H9 (cell line): Measurements from ENCODE around the gene DMD. TPM values are rescaled to one million over a fixed set of nuclear protein-coding genes. Genes with fewer than 3 reads are reported as not detected.

Experiments used
- DNase-seq: peaks from one replicate; pipeline ENCODE4 v3.0.0-alpha.2; 2017
- H2AFZ ChIP-seq: one replicate; pipeline ENCODE4 v1.6.1; 2013; ENCODE audit warnings: mild to moderate bottlenecking, low read length, control low read depth, moderate library complexity
- H2AK5ac ChIP-seq: 2 replicates; pipeline ENCODE4 v1.6.1; 2013; ENCODE audit warnings: low read length, control low read depth, mixed read lengths; ENCODE audit not compliant: insufficient read length
- H2BK120ac ChIP-seq: one replicate; pipeline ENCODE4 v1.6.1; 2013; ENCODE audit warnings: low read depth, mild to moderate bottlenecking, low read length, control low read depth, inconsistent platforms; ENCODE audit not compliant: poor library complexity, severe bottlenecking
- H2BK12ac ChIP-seq: 2 replicates; pipeline ENCODE4 v1.6.1; 2013; ENCODE audit warnings: low read length, control low read depth, mixed read lengths, low read depth; ENCODE audit not compliant: insufficient read length
- H2BK15ac ChIP-seq: 2 replicates; pipeline ENCODE4 v1.6.1; 2013; ENCODE audit warnings: low read depth, low read length, control low read depth
- H2BK20ac ChIP-seq: one replicate; pipeline ENCODE4 v1.6.1; 2013; ENCODE audit warnings: low read depth, mild to moderate bottlenecking, low read length, control low read depth, inconsistent platforms; ENCODE audit not compliant: poor library complexity, severe bottlenecking
- H2BK5ac ChIP-seq: 2 replicates; pipeline ENCODE4 v1.6.1; 2013; ENCODE audit warnings: low read length, control low read depth, mixed read lengths; ENCODE audit not compliant: insufficient read length
- H3K14ac ChIP-seq: 2 replicates; pipeline ENCODE4 v1.6.1; 2013; ENCODE audit warnings: low read length, control low read depth; ENCODE audit not compliant: insufficient read depth
- H3K18ac ChIP-seq: 2 replicates; pipeline ENCODE4 v1.6.1; 2013; ENCODE audit warnings: low read depth, mild to moderate bottlenecking, mixed read lengths, low read length, control low read depth; ENCODE audit not compliant: insufficient read length
- H3K23ac ChIP-seq: 2 replicates; pipeline ENCODE4 v1.6.1; 2013; ENCODE audit warnings: low read length, control low read depth, mixed read lengths, low read depth; ENCODE audit not compliant: insufficient read length
- H3K23me2 ChIP-seq: 2 replicates; pipeline ENCODE4 v1.6.1; 2013; ENCODE audit warnings: low read depth, mild to moderate bottlenecking, mixed read lengths, low read length, control low read depth; ENCODE audit not compliant: insufficient read length, poor library complexity, severe bottlenecking
- H3K27ac ChIP-seq: 2 replicates; pipeline ENCODE4 v1.5.1; 2013; ENCODE audit warnings: low read length, control low read depth, mixed read lengths, low read depth; ENCODE audit not compliant: insufficient read length
- H3K27me3 ChIP-seq: 2 replicates; pipeline ENCODE4 v1.6.1; 2013; ENCODE audit warnings: low read length, control low read depth, inconsistent platforms; ENCODE audit not compliant: insufficient read depth
- H3K4ac ChIP-seq: 2 replicates; pipeline ENCODE4 v1.6.1; 2013; ENCODE audit warnings: low read depth, mild to moderate bottlenecking, control low read depth, inconsistent platforms, low read length, moderate library complexity
- H3K4me1 ChIP-seq: 2 replicates; pipeline ENCODE4 v1.6.1; 2013; ENCODE audit warnings: low read length, control low read depth, inconsistent platforms; ENCODE audit not compliant: insufficient read depth
- H3K4me2 ChIP-seq: 2 replicates; pipeline ENCODE4 v1.6.1; 2013; ENCODE audit warnings: low read length, control low read depth, mixed read lengths; ENCODE audit not compliant: insufficient read length, insufficient read depth
- H3K56ac ChIP-seq: 2 replicates; pipeline ENCODE4 v1.6.1; 2013; ENCODE audit warnings: low read depth, mild to moderate bottlenecking, mixed read lengths, low read length, control low read depth; ENCODE audit not compliant: insufficient read length
- H3K79me1 ChIP-seq: 2 replicates; pipeline ENCODE4 v1.6.1; 2013; ENCODE audit warnings: low read depth, mild to moderate bottlenecking, moderate library complexity, low read length, control low read depth, inconsistent platforms; ENCODE audit not compliant: insufficient read depth, poor library complexity, severe bottlenecking
- H3K79me2 ChIP-seq: 2 replicates; pipeline ENCODE4 v1.6.1; 2013; ENCODE audit warnings: low read length, control low read depth, inconsistent platforms; ENCODE audit not compliant: insufficient read depth
- H3K9ac ChIP-seq: 2 replicates; pipeline ENCODE4 v1.6.1; 2013; ENCODE audit warnings: low read length, control low read depth, mixed read lengths; ENCODE audit not compliant: insufficient read length; ENCODE audit errors: extremely low read depth
- H3K9me3 ChIP-seq: one replicate; pipeline ENCODE4 v1.6.1; 2013; ENCODE audit warnings: low read depth, low read length, inconsistent platforms; ENCODE audit not compliant: control insufficient read depth
- H3T11ph ChIP-seq: one replicate; pipeline ENCODE4 v1.6.1; 2013; ENCODE audit warnings: mild to moderate bottlenecking, low read length, control low read depth, inconsistent platforms
- H4K20me1 ChIP-seq: one replicate; pipeline ENCODE4 v1.6.1; 2013; ENCODE audit not compliant: control insufficient read depth, insufficient read length, insufficient read depth
- H4K5ac ChIP-seq: 2 replicates; pipeline ENCODE4 v1.6.1; 2013; ENCODE audit warnings: low read depth, mild to moderate bottlenecking, mixed read lengths, low read length, control low read depth; ENCODE audit not compliant: insufficient read length
- H4K8ac ChIP-seq: replicated peaks from 2 replicates; pipeline ENCODE4 v1.6.1; 2013; ENCODE audit warnings: low read length, control low read depth, mixed read lengths, low read depth; ENCODE audit not compliant: insufficient read length
- H4K91ac ChIP-seq: 2 replicates; pipeline ENCODE4 v1.6.1; 2013; ENCODE audit warnings: low read depth, mild to moderate bottlenecking, moderate library complexity, mixed read lengths, low read length, control low read depth; ENCODE audit not compliant: insufficient read length
- H3K27ac Mint-ChIP-seq, 3 experiments: 2 replicates in 2 of 3; 3 replicates in 1 of 3; pipeline ENCODE4 v1.8.0; 2020 to 2021; ENCODE audit warnings: mixed read lengths in 3 of 3, mild to moderate bottlenecking in 1 of 3, moderate library complexity in 1 of 3
- H3K27me3 Mint-ChIP-seq: 2 replicates; pipeline ENCODE4 v1.8.0; 2021; ENCODE audit warnings: low read depth, mild to moderate bottlenecking, moderate library complexity, mixed read lengths
- H3K36me3 Mint-ChIP-seq, 3 experiments: 2 replicates in 2 of 3; 3 replicates in 1 of 3; pipeline ENCODE4 v1.8.0; 2020 to 2021; ENCODE audit warnings: low read depth in 3 of 3, mixed read lengths in 3 of 3; ENCODE audit not compliant: insufficient read depth in 1 of 3
- H3K4me1 Mint-ChIP-seq, 2 experiments: 2 replicates each; pipeline ENCODE4 v1.8.0; 2020; ENCODE audit warnings: mixed read lengths in 2 of 2
- H3K4me3 Mint-ChIP-seq, 2 experiments: 2 replicates in 1 of 2; 3 replicates in 1 of 2; pipeline ENCODE4 v1.8.0; 2020 to 2021; ENCODE audit warnings: mild to moderate bottlenecking in 2 of 2, mixed read lengths in 2 of 2, moderate library complexity in 1 of 2
- H3K9me3 Mint-ChIP-seq, 2 experiments: 2 replicates in 1 of 2; 3 replicates in 1 of 2; pipeline ENCODE4 v1.8.0; 2020; ENCODE audit warnings: mild to moderate bottlenecking in 2 of 2, mixed read lengths in 2 of 2, moderate library complexity in 1 of 2
- CTCF ChIP-seq: fragments of 200-600 bp; sonication (generic); conservative IDR thresholded peaks from 3 replicates; pipeline ENCODE4 v1.8.0; 2021; ENCODE audit warnings: antibody characterized with exemption, mild to moderate bottlenecking
- WGBS: extraction: QIAGEN DNeasy Blood & Tissue Kit; methylation state at CpG from one replicate; pipeline ENCODE4 v1.1.7; 2013; ENCODE audit warnings: missing lambda C conversion rate, low lambda C conversion rate, mixed read lengths; ENCODE audit not compliant: insufficient read length; ENCODE audit errors: extremely low coverage; 5-methylcytosine and 5-hydroxymethylcytosine counted together
- total RNA-seq: library from RNA; stranded (reverse); gene quantifications from 2 replicates; pipeline ENCODE4 v1.2.1, GENCODE V29; 2021

The DMD gene
- total RNA-seq, 1 experiment from 2014 or later, result 3.8 TPM

DNA sequence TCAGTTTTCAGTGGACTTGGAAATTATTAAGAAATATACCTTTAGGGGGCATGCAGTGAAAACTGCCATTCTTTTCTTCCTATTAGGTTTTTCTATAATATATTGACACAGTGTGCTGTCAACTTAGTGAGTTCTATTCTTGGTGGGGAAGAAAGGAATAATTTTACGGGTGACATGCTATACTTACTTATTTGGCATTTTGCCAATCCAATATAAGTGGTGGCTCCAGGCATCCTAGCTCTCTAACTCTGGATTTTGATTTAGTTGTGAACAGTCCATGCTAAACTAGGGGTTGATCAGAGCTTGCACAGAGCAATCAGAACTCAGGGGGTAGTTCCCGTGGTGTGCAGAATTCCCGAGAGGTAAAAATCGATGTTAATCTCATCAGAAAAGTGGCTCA lies 1861.8 kb downstream of the DMD start:
- Histone ChIP-seq H2AFZ (no peak overlapping the region), H2BK120ac (no peak overlapping the region), H4K20me1 (no peaks in the 10 kb centered on the region), H2AK5ac (no peak overlapping the region), H2BK5ac (no peak overlapping the region), H3K27ac (no peak overlapping the region), H3K79me1 (no peaks in the 10 kb centered on the region), H3T11ph (no peak overlapping the region), H3K23me2 (no peaks in the 10 kb centered on the region), H3K9ac (no peak overlapping the region), H3K18ac (no peak overlapping the region), H3K27me3 (no peaks in the 10 kb centered on the region), H4K91ac (no peak overlapping the region), H4K8ac (no peak overlapping the region), H3K14ac (no peak overlapping the region), H3K4me1 (no peaks in the 10 kb centered on the region), H2BK15ac (no peak overlapping the region), H3K56ac (no peak overlapping the region), H3K4me2 (no peak overlapping the region), H4K5ac (no peak overlapping the region), H3K79me2 (no peaks in the 10 kb centered on the region), H3K4ac (no peak overlapping the region), H2BK12ac (no peak overlapping the region), H2BK20ac (no peak overlapping the region), H3K9me3 (no peaks in the 10 kb centered on the region), H3K23ac (no peak overlapping the region)
- WGBS, result no CpG with 5 or more reads among the region's 4 CpGs
- Mint-ChIP-seq H3K4me3 (no peak overlapping the region), H3K36me3 (no peaks in the 10 kb centered on the region), H3K9me3 (peaks cover 57 to 59% of the 10 kb centered on the region in 2 experiments), H3K4me1 (no peaks in the 10 kb centered on the region), H3K27ac (no peak overlapping the region), H3K27me3 (no peaks in the 10 kb centered on the region; the same call in 1 of the 2 replicates)
- TF ChIP-seq CTCF, result no peak
- DNase-seq, result no peak
